GM20431 (cell line): ENCODE measurements around the gene NECAB3.

ENCODE experiments used
- in situ Hi-C: fragments of 300-500 bp; cut with MseI, MboI; formaldehyde crosslinking; loops from one replicate; pipeline ENCODE4 v1.15.0; 2020; ENCODE audit warnings: low sequenced_read_pairs; ENCODE audit not compliant: unreplicated experiment

NECAB3 gene

DNA sequence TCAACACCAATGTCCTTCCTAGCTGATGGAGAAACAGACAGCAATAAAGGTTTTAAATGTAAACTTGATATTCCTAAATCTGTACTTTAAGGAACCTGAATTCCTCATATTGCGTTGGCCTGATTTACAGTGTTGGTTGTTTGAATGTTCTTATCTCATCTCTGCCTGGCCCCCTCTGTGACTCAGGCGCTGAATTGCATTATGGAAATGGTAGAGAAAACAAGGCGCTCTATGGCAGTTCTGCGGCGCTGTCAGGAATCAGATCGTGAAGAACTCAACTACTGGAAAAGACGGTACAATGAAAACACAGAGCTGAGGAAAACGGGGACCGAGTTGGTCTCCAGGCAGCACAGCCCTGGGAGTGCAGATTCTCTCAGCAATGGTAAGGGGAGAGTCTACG is 44.7 kb downstream of the NECAB3 start:
- in situ Hi-C loops, result no loop called here

GRCh38 chr20:33627577-33628216 is 46.5 kb downstream of the NECAB3 start:
- in situ Hi-C loops, result no loop called here

GRCh38 chr20:33626190-33626589 is 48.0 kb downstream of the NECAB3 start:
- in situ Hi-C loops, result no loop called here

DNA sequence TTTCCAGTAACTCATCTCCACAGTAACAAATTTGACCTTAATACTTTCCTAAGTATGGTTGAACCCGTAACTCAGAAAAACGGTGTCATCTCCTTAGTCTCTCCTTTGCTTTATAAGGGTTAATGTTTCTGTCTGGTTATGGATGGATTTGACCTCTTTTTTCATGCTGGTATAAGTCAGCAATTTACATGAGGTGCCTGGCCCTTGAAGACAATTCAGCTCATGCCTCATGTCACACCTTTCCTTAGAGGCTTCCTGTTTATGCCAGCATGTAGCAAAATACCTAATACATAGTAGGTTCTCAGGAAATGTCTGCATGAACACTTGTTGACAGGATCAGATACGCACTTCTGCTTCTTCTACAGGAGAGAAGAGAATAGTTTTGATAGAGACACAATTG is 49.8 kb downstream of the NECAB3 start:
- in situ Hi-C loops, result no loop called here

DNA sequence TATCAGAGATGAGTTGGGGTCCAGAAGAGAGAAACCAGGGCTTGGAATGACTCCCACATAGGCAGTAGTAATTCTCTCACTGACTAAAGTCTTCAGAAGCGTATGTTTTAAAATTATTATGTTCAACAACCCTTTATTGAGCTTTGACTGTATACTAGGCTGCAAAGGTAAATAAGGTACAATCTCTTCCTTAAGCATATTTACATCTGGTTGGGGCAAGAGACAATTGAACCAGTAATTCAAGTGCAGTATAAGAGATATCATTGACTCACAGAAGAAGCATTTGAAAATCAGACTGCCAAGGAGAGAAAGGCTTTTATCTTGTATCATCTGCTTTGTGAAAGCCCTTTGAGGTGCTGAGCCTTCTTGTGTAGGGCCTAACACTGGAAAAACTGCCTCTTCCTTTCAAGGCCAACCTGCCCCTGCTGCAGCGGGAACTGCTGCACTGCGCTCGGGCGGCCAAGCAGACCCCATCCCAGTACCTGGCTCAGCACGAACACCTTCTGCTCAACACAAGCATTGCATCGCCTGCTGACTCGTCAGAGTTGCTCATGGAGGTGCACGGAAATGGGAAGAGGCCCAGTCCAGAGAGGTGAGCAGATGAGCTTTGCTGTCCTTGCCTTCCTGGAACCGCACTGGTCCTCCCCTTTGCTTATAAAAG is 51.4 kb downstream of the NECAB3 start:
- in situ Hi-C loops, result no loop called here

DNA sequence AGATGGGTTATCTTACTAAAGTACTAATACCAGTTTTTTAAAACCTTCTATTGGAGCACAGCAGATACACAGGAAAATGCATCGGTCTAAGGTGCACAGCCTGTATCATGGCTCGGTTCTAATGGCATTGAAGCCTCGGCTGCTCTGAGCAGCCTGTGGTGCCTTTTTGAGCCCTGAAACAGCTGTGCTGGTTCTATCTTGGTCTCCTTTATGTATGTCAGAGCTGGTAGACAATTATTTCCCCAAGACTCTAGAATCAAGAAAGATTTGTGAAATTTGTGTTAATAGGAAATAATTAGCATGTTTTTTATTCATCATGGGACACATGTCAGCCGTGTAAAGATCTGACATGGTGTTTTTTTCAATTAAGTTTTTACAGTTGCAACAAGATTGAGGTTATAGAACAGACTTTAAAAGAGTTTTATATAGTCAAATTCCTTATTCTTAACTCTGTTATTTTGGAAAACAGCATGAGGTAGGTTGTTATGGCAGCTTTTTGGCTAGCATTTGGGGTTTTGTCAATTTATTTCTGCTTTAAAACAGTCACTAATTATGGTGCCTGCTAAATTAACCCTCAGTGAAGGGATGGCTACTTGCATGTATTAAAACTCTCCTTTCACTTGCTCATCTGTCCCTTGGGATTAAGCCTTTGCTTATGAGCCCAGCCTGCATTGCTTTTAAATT is 52.4 kb downstream of the NECAB3 start:
- in situ Hi-C loops, result no loop called here

- in situ Hi-C loops, result no loop called here
Observed at GRCh38 chr20:33612001-33612400, 62.2 kb downstream of the NECAB3 start.

DNA sequence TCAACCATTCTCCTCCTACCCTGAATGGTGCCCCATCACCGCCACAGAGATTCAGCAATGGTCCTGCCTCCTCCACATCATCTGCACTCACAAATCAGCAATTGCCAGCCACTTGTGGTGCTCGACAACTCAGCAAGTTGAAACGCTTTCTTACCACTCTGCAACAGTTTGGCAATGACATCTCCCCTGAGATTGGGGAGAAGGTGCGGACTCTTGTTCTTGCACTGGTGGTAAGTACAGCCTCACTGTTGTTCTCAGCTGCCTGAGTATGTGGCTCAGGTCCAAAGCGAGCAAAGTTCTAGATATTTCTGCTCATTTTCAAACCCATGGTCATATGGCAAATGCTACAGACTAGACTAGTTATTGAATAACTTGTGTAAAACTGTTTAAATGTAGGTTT is 63.1 kb downstream of the NECAB3 start:
- in situ Hi-C loops, result no loop called here

DNA sequence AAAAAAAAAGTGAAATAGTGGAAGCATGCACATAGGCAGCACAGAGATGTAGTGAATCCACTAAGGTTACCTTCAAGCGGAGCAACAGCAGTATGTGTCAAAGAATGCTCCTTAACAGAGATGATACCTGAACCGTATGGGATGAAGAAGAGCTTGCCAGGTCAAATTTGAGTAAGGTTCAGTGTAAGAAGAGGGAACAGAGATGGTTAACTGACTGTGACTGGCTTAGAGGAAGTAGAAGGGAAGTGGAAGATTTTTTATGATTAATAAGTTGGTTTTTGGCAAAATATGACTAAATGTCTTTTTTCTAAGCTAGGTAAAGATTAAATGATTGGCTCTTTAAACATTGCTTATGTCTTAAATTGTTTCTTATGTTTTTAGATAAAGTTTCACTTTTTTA is 64.7 kb downstream of the NECAB3 start:
- in situ Hi-C loops, result no loop called here
